ENCODE measurements around the gene EPHB4. TPM values are rescaled to one million over a fixed set of nuclear protein-coding genes. Genes with fewer than 3 reads are reported as not detected.
A peak's percentile ranks its signal among the peaks of the same experiment; 100 is the strongest.

The EPHB4 gene
- total RNA-seq, 1 donor from 2014 or later, result 4.1 TPM

- ChIA-PET CTCF (no interaction called here), POLR2A (interaction anchor here (0.6 to 1.5 kb wide), 5 partner anchors 9 to 437 kb away, joined by 3 to 9 read pairs (median 4); partner anchors contain the start of genes SLC12A9, SRRT and ZCWPW1)
- no peaks in the 10 kb centered on the region for H3K9me3 Mint-ChIP-seq
- no peak for TF ChIP-seq CTCF (IDR thresholded peaks at IDR 0.05)
- H3K27me3 Mint-ChIP-seq, result no peaks in the 10 kb centered on the region
- peak overlapping the region; percentile 59 for H3K27ac Mint-ChIP-seq
- peak; percentile 57 for ATAC-seq (ENCODE audit: low read depth)
- peaks cover 34% of the 10 kb centered on the region for H3K36me3 Mint-ChIP-seq (ENCODE audit: low read depth)
- intact Hi-C loops (cut with micrococcal nuclease), result no loop called here
- peak overlapping the region; percentile 85 for H3K4me3 Mint-ChIP-seq
- no peak for DNase-seq
- H3K4me1 Mint-ChIP-seq, result peaks cover 22% of the 10 kb centered on the region
Measured at GRCh38 chr7:100865938-100866728, 38.8 kb upstream of the EPHB4 start.

GRCh38 chr7:100865372-100865911 lies 38.1 kb upstream of the EPHB4 start:
- Mint-ChIP-seq H3K36me3 (ENCODE audit: low read depth) (peaks cover 38% of the 10 kb centered on the region), H3K27me3 (no peaks in the 10 kb centered on the region), H3K4me1 (peaks cover 22% of the 10 kb centered on the region), H3K4me3 (no peak overlapping the region), H3K27ac (peak overlapping the region; percentile 53), H3K9me3 (no peaks in the 10 kb centered on the region)
- intact Hi-C loops (cut with micrococcal nuclease), result no loop called here
- no peak for DNase-seq
- POLR2A ChIA-PET, result interaction anchor here (0.6 to 1.3 kb wide), 2 partner anchors 9 to 13 kb away, joined by 3 to 4 read pairs; partner anchors contain the start of genes SLC12A9 and SRRT
- CTCF ChIA-PET, result no interaction called here
- ATAC-seq (ENCODE audit: low read depth), result no peak
- TF ChIP-seq CTCF (IDR thresholded peaks at IDR 0.05), result no peak

- H3K4me1 Mint-ChIP-seq, result peaks cover 22% of the 10 kb centered on the region
- ChIA-PET POLR2A (interaction anchor here (1.4 kb wide), 1 partner anchor 10 kb away, joined by 5 read pairs; no protein-coding TSS in a partner anchor), CTCF (interaction anchor here (1.1 kb wide), 1 partner anchor 213 kb away, joined by 3 read pairs; no protein-coding TSS in a partner anchor)
- DNase-seq (no peak), ATAC-seq (ENCODE audit: low read depth) (no peak)
- intact Hi-C loops (cut with micrococcal nuclease), result no loop called here
- no peak overlapping the region for H3K4me3 Mint-ChIP-seq
- H3K27me3 Mint-ChIP-seq, result no peaks in the 10 kb centered on the region
- H3K27ac Mint-ChIP-seq, result no peak overlapping the region
- H3K36me3 Mint-ChIP-seq (ENCODE audit: low read depth), result peaks cover 48% of the 10 kb centered on the region
- H3K9me3 Mint-ChIP-seq, result no peaks in the 10 kb centered on the region
- no peak for TF ChIP-seq CTCF (IDR thresholded peaks at IDR 0.05)
Measured at GRCh38 chr7:100864263-100864845, 37.0 kb upstream of the EPHB4 start.

- no peak for ATAC-seq (ENCODE audit: low read depth)
- DNase-seq, result no peak
- Mint-ChIP-seq H3K27ac (no peak overlapping the region), H3K9me3 (no peaks in the 10 kb centered on the region), H3K27me3 (no peaks in the 10 kb centered on the region), H3K36me3 (ENCODE audit: low read depth) (peaks cover 57% of the 10 kb centered on the region), H3K4me1 (peaks cover 22% of the 10 kb centered on the region), H3K4me3 (no peak overlapping the region)
- intact Hi-C loops (cut with micrococcal nuclease), result no loop called here
- ChIA-PET POLR2A (interaction anchor here (1.4 kb wide), 1 partner anchor 9 kb away, joined by 5 read pairs; no protein-coding TSS in a partner anchor), CTCF (no interaction called here)
- TF ChIP-seq CTCF (IDR thresholded peaks at IDR 0.05), result no peak
Measured at GRCh38 chr7:100863406-100863950, 36.2 kb upstream of the EPHB4 start.

GRCh38 chr7:100861616-100861985 lies 34.3 kb upstream of the EPHB4 start:
- Mint-ChIP-seq H3K27me3 (no peaks in the 10 kb centered on the region), H3K4me1 (peaks cover 7% of the 10 kb centered on the region), H3K9me3 (no peaks in the 10 kb centered on the region), H3K4me3 (no peak overlapping the region), H3K36me3 (ENCODE audit: low read depth) (peaks cover 64% of the 10 kb centered on the region), H3K27ac (no peak overlapping the region)
- intact Hi-C loops (cut with micrococcal nuclease), result no loop called here
- CTCF ChIA-PET, result interaction anchor here (1.3 kb wide), 1 partner anchor 9 kb away, joined by 3 read pairs; the partner anchor contains the start of gene SLC12A9
- POLR2A ChIA-PET, result no interaction called here
- TF ChIP-seq CTCF (IDR thresholded peaks at IDR 0.05), result no peak
- no peak for ATAC-seq (ENCODE audit: low read depth)
- no peak for DNase-seq
